WI38 (cell line): ENCODE measurements around the gene KRTAP13-4.

Experiments
- H3K4me3 ChIP-seq: 2 replicates; pipeline ENCODE4 v1.5.1; 2011; ENCODE audit warnings: low read depth, mild to moderate bottlenecking, control low read depth, low read length
- CTCF ChIP-seq: IDR thresholded peaks from 2 replicates; pipeline ENCODE4 v1.5.1; 2012; ENCODE audit warnings: low read depth, mild to moderate bottlenecking, control low read depth, low read length

The KRTAP13-4 gene

GRCh38 chr21:30447056-30447455 is 17.0 kb downstream of the KRTAP13-4 start:
- H3K4me3 ChIP-seq, result no peak overlapping the region
- no peak for TF ChIP-seq CTCF

- H3K4me3 ChIP-seq, result no peak overlapping the region
- no peak for TF ChIP-seq CTCF
Observed at GRCh38 chr21:30448514-30448913, 18.5 kb downstream of the KRTAP13-4 start.

- TF ChIP-seq CTCF, result no peak
- H3K4me3 ChIP-seq, result no peak overlapping the region
Observed at GRCh38 chr21:30463713-30464112, 33.7 kb downstream of the KRTAP13-4 start.

- no peak for TF ChIP-seq CTCF
- no peak overlapping the region for H3K4me3 ChIP-seq
Observed at GRCh38 chr21:30468900-30469714, 39.1 kb downstream of the KRTAP13-4 start.

- no peak overlapping the region for H3K4me3 ChIP-seq
- no peak for TF ChIP-seq CTCF
Observed at GRCh38 chr21:30478004-30478403, 48.0 kb downstream of the KRTAP13-4 start.

GRCh38 chr21:30479259-30479658 is 49.2 kb downstream of the KRTAP13-4 start:
- H3K4me3 ChIP-seq, result no peak overlapping the region
- no peak for TF ChIP-seq CTCF

GRCh38 chr21:30480145-30480544 is 50.1 kb downstream of the KRTAP13-4 start, which contains the start of gene KRTAP19-1:
Gene KRTAP19-1, minus strand, starts transcription at chr21:30480367. Its CDS starts 50 bp downstream, at chr21:30480317.
- no peak within 1 kb of the TSS for H3K4me3 ChIP-seq
- TF ChIP-seq CTCF, result no peak
